PFSK-1 (cell line): ENCODE measurements around the gene ZNF830.

Experiments
- POLR2AphosphoS5 ChIP-seq: IDR thresholded peaks from 2 replicates; pipeline ENCODE4 v1.6.1; 2012; ENCODE audit warnings: low read depth, mild to moderate bottlenecking, control low read depth, low read length, moderate library complexity
- TAF1 ChIP-seq: IDR thresholded peaks from 2 replicates; pipeline ENCODE4 v1.6.1; 2012; ENCODE audit warnings: low read length, control low read depth, borderline replicate concordance; ENCODE audit not compliant: insufficient read depth
- TF ChIP-seq, protein P1 (sequence below), 2 experiments: IDR thresholded peaks; 2 replicates each; pipeline versions ENCODE4 v1.6.1 to v1.8.0; 2011 to 2012; ENCODE audit warnings: low read depth in 2 of 2, low read length in 2 of 2, control low read depth in 1 of 2, inconsistent platforms in 1 of 2, mild to moderate bottlenecking in 1 of 2, moderate library complexity in 1 of 2; ENCODE audit not compliant: insufficient read depth in 1 of 2

DNA sequence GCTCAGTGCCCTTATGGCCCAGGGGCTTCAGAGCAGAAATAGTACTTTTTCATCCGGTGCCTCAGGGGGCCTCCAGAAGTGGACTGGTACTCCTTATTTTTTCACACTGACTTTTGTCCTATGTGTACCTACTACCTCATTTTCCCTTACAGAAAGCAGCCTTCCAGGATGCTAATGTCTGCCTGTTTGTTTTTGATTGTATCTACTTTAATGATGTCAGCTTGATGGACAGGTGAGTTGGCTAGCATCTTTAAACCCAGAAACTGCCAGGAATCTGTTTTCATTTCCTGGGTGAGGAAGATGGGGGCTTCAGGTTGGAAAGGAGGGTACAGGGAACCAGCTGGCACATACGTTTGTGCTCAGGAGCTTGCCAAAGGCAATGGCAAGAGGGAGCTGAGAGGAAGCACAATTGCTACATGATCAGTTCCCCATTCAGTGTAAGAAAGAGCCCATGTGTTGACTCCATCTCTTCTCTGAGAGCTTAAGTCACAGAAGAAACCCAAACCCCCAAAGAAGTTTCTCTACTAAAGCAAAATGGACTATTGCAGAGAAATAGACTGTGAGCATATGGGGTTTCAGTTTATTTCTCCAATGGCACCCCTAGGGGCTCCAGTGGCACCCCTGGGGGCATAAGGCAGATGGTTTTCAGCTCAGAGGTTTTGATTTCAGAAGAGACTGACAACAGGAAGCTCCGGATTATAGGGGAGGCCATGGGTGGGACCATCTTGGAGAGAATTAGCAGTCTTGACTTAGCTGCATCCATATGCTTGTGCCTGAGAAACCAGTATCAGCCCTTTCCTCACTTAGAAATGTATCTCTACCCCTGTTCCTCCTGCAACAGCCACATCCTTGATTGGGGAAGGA, 35.3 kb downstream of the ZNF830 start:
- TF ChIP-seq TAF1 (no peak), POLR2AphosphoS5 (no peak)
- TF ChIP-seq, protein P1, sequence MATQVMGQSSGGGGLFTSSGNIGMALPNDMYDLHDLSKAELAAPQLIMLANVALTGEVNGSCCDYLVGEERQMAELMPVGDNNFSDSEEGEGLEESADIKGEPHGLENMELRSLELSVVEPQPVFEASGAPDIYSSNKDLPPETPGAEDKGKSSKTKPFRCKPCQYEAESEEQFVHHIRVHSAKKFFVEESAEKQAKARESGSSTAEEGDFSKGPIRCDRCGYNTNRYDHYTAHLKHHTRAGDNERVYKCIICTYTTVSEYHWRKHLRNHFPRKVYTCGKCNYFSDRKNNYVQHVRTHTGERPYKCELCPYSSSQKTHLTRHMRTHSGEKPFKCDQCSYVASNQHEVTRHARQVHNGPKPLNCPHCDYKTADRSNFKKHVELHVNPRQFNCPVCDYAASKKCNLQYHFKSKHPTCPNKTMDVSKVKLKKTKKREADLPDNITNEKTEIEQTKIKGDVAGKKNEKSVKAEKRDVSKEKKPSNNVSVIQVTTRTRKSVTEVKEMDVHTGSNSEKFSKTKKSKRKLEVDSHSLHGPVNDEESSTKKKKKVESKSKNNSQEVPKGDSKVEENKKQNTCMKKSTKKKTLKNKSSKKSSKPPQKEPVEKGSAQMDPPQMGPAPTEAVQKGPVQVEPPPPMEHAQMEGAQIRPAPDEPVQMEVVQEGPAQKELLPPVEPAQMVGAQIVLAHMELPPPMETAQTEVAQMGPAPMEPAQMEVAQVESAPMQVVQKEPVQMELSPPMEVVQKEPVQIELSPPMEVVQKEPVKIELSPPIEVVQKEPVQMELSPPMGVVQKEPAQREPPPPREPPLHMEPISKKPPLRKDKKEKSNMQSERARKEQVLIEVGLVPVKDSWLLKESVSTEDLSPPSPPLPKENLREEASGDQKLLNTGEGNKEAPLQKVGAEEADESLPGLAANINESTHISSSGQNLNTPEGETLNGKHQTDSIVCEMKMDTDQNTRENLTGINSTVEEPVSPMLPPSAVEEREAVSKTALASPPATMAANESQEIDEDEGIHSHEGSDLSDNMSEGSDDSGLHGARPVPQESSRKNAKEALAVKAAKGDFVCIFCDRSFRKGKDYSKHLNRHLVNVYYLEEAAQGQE (IDR thresholded peaks at IDR 0.05; ENCODE audit: insufficient read depth in 1 of 2, low read depth in 2 of 2, low read length in 2 of 2), result no peak
